Hepatocyte (in vitro differentiated cells): ENCODE data around the gene CDC42SE1. TPM values are rescaled to one million over a fixed set of nuclear protein-coding genes. Genes with fewer than 3 reads are reported as not detected.

ENCODE experiments used
- DNase-seq: peaks from one replicate; pipeline ENCODE4 v3.0.0-alpha.2; 2016; ENCODE audit warnings: low spot score
- H2AFZ ChIP-seq: fragments of 200-600 bp; sonication (generic); 2 replicates; pipeline ENCODE4 v1.6.0; 2016; ENCODE audit warnings: antibody characterized with exemption, mild to moderate bottlenecking
- H3K27ac ChIP-seq: fragments of 200-600 bp; sonication (generic); 2 replicates; pipeline ENCODE4 v1.5.1; 2016; ENCODE audit warnings: mild to moderate bottlenecking
- H3K27me3 ChIP-seq: fragments of 200-600 bp; sonication (generic); 2 replicates; pipeline ENCODE4 v1.6.1; 2016
- H3K36me3 ChIP-seq: fragments of 200-600 bp; sonication (generic); replicated peaks from 2 replicates; pipeline ENCODE4 v1.5.1; 2016; ENCODE audit warnings: low read depth; ENCODE audit not compliant: insufficient read depth
- H3K4me1 ChIP-seq: fragments of 200-600 bp; sonication (generic); 2 replicates; pipeline ENCODE4 v1.5.1; 2016; ENCODE audit warnings: mild to moderate bottlenecking, moderate library complexity; ENCODE audit not compliant: insufficient read depth
- H3K4me2 ChIP-seq: fragments of 200-600 bp; sonication (generic); 2 replicates; pipeline ENCODE4 v1.6.0; 2016
- H3K4me3 ChIP-seq: fragments of 200-600 bp; sonication (generic); 2 replicates; pipeline ENCODE4 v1.5.1; 2016; ENCODE audit warnings: mild to moderate bottlenecking
- H3K79me2 ChIP-seq: fragments of 200-600 bp; sonication (generic); 2 replicates; pipeline ENCODE4 v1.6.0; 2017; ENCODE audit warnings: mild to moderate bottlenecking
- H3K9me2 ChIP-seq: fragments of 200-600 bp; sonication (generic); replicated peaks from 2 replicates; pipeline ENCODE4 v1.6.0; 2017; ENCODE audit warnings: mild to moderate bottlenecking; ENCODE audit not compliant: insufficient read depth
- H3K9me3 ChIP-seq: fragments of 200-600 bp; sonication (generic); 2 replicates; pipeline ENCODE4 v1.5.1; 2016; ENCODE audit warnings: low read depth, mild to moderate bottlenecking
- H4K20me1 ChIP-seq: fragments of 200-600 bp; sonication (generic); 2 replicates; pipeline ENCODE4 v1.6.0; 2016; ENCODE audit warnings: mild to moderate bottlenecking; ENCODE audit not compliant: insufficient read depth, poor library complexity, severe bottlenecking
- EZH2 ChIP-seq: fragments of 200-600 bp; sonication (generic); IDR thresholded peaks from 2 replicates; pipeline ENCODE4 v1.6.1; 2016; ENCODE audit warnings: antibody characterized with exemption, mild to moderate bottlenecking, borderline replicate concordance
- EZH2phosphoT487 ChIP-seq: fragments of 200-600 bp; sonication (generic); IDR thresholded peaks from one replicate; pipeline ENCODE4 v1.6.1; 2018; ENCODE audit warnings: antibody characterized with exemption, mild to moderate bottlenecking, low read depth, moderate library complexity; ENCODE audit not compliant: unreplicated experiment, severe bottlenecking
- WGBS: methylation state at CpG from one replicate; pipeline ENCODE4 v1.1.6; 2016; ENCODE audit warnings: low lambda C conversion rate; ENCODE audit errors: missing lambda C conversion rate; 5-methylcytosine and 5-hydroxymethylcytosine counted together
- polyA plus RNA-seq: library from polyadenylated mRNA; unstranded; fragments of >200 nt; fragmentation: Nextera tagmentation; extraction: Ambion mirVana; gene quantifications from 2 replicates; pipeline ENCODE4 v1.2.1, GENCODE V29; 2016
- total RNA-seq: library from RNA; depleted of rRNA; stranded (reverse); fragments of >200 nt; gene quantifications from 2 replicates; pipeline ENCODE4 v1.2.3, GENCODE V29; 2014
- TF ChIP-seq, protein P1 (sequence below): fragments of 200-600 bp; sonication (generic); IDR thresholded peaks from 2 replicates; pipeline ENCODE4 v1.5.1; 2016; ENCODE audit warnings: antibody characterized with exemption, mild to moderate bottlenecking; ENCODE audit not compliant: poor library complexity

CDC42SE1 gene
- total and polyA plus RNA-seq, 2 experiments from 2014 or later = 19.0 to 60.2 TPM

GRCh38 chr1:151008244-151009205, 50.9 kb downstream of the CDC42SE1 start, which contains the start of gene PRUNE1:
PRUNE1 (plus strand) TSS chr1:151008449; CDS start chr1:151008633, 184 bp downstream.
- peak within 1 kb of the TSS; percentile 88 for H3K27ac ChIP-seq
- H3K9me3 ChIP-seq = no peaks in the 10 kb centered on the region
- H3K4me3 ChIP-seq = peak within 1 kb of the TSS; percentile 69
- WGBS = 2% methylated on average over 68 of the region's 69 CpGs
- peak within 1 kb of the TSS; percentile 87 for H3K4me2 ChIP-seq
- H4K20me1 ChIP-seq = no peaks in the 10 kb centered on the region
- peak within 1 kb of the TSS; percentile 87 for H2AFZ ChIP-seq
- peaks cover 59% of the 10 kb centered on the region for H3K79me2 ChIP-seq
- no peaks in the 10 kb centered on the region for H3K9me2 ChIP-seq
- peaks cover 58% of the 10 kb centered on the region for H3K4me1 ChIP-seq
- no peaks in the 10 kb centered on the region for H3K36me3 ChIP-seq
- TF ChIP-seq EZH2 = no peak
- TF ChIP-seq EZH2phosphoT487 = no peak
- TF ChIP-seq, protein P1, sequence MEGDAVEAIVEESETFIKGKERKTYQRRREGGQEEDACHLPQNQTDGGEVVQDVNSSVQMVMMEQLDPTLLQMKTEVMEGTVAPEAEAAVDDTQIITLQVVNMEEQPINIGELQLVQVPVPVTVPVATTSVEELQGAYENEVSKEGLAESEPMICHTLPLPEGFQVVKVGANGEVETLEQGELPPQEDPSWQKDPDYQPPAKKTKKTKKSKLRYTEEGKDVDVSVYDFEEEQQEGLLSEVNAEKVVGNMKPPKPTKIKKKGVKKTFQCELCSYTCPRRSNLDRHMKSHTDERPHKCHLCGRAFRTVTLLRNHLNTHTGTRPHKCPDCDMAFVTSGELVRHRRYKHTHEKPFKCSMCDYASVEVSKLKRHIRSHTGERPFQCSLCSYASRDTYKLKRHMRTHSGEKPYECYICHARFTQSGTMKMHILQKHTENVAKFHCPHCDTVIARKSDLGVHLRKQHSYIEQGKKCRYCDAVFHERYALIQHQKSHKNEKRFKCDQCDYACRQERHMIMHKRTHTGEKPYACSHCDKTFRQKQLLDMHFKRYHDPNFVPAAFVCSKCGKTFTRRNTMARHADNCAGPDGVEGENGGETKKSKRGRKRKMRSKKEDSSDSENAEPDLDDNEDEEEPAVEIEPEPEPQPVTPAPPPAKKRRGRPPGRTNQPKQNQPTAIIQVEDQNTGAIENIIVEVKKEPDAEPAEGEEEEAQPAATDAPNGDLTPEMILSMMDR = no peak
- DNase-seq = peak; percentile 99
- no peaks in the 10 kb centered on the region for H3K27me3 ChIP-seq

DNA sequence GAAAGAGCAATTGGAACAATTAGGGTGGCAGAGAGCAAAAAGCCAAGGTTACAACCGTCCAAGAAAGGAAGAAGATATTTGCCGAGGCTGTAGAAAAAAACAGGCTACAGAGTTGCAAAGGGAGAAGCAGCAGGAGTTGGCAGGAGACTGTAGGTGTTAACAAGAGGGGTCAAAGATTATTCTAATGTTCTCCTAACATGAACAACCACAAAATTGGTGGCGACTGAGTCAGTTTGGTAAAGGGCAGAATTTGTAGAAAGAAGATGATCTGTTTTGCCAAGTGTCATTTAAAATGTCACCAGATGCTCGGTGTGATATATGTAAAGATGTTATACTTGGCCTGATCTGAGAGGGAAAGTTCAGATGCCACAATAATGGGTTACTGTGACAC, 51.6 kb downstream of the CDC42SE1 start:
- H3K27me3 ChIP-seq = no peaks in the 10 kb centered on the region
- TF ChIP-seq, protein P1 = no peak
- TF ChIP-seq EZH2 = no peak
- TF ChIP-seq EZH2phosphoT487 = no peak
- no peak overlapping the region for H3K4me3 ChIP-seq
- no peak for DNase-seq
- WGBS = 25% methylated on average over 4 of the region's 4 CpGs
- peak overlapping the region; percentile 12 for H2AFZ ChIP-seq
- H3K9me2 ChIP-seq = no peaks in the 10 kb centered on the region
- peaks cover 59% of the 10 kb centered on the region for H3K4me1 ChIP-seq
- H3K27ac ChIP-seq = peak overlapping the region; percentile 80
- no peaks in the 10 kb centered on the region for H3K9me3 ChIP-seq
- peak overlapping the region; percentile 87 for H3K4me2 ChIP-seq
- no peaks in the 10 kb centered on the region for H3K36me3 ChIP-seq
- H4K20me1 ChIP-seq = no peaks in the 10 kb centered on the region
- peaks cover 66% of the 10 kb centered on the region for H3K79me2 ChIP-seq

DNA sequence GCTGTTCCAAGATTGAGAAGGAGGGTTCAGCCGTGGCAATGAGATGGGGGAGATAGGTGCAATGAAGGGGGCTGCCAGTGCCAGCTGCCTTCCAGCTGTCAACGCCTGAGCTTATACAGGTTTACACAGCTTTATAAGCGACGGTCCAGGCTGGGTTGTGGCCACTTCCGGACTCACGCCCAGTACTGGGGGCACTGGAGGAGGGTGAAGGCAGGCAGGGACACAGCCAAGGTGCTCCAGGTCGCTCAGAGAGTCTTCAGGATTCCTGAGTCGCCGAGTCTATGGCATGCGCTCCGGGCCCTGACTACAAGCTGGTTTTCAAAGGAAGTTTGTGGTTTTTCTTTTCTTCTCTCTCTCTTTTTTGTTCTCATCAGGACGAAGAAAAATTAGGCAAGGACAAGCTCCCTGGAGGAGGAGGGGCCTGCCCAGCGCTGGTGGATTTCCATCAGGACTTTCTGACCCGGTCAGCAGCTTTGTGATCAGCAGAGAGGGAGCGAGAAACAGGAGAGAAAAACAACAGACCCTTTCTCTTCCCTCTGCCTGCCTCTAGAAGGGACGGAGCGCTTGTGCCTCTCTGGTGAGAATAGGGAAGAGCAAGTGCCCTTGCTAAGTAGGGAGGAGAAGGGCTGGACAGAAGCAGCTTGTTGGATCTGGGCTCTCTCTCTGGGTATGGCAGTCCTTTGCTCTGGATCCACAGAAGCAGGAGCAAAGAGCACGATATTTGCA, 52.9 kb downstream of the CDC42SE1 start, which contains the start of gene MINDY1:
Gene MINDY1, minus strand, starts transcription at position 576 of the 726 bp plus-strand sequence. CDS start 4,285 bp downstream, outside the sequence.
- Histone ChIP-seq H2AFZ (peak within 1 kb of the TSS; percentile 30), H3K4me1 (peaks cover 53% of the 10 kb centered on the region), H3K27me3 (no peaks in the 10 kb centered on the region), H3K9me2 (no peaks in the 10 kb centered on the region), H4K20me1 (no peaks in the 10 kb centered on the region), H3K36me3 (no peaks in the 10 kb centered on the region), H3K79me2 (peaks cover 64% of the 10 kb centered on the region), H3K27ac (peak within 1 kb of the TSS; percentile 80), H3K4me2 (peak within 1 kb of the TSS; percentile 87), H3K9me3 (no peaks in the 10 kb centered on the region), H3K4me3 (peak within 1 kb of the TSS; percentile 18)
- WGBS = 4% methylated on average over 18 of the region's 18 CpGs
- peak; percentile 89 for DNase-seq
- TF ChIP-seq EZH2 = no peak
- no peak for TF ChIP-seq EZH2phosphoT487
- TF ChIP-seq, protein P1 = peak; percentile 44
